Embryonic facial prominence (tissue), 1 donor: ENCODE data around the gene AKAP7.
"Not testable (repeated sequence)": the region's sequence is repeated elsewhere in the genome, so short reads cannot be mapped to it uniquely, and the experiment has no call there.

Experiments
- DNase-seq: peaks from one replicate; pipeline ENCODE4 v3.0.0-alpha.2; 2016; ENCODE audit errors: extremely low spot score

Gene AKAP7

DNA sequence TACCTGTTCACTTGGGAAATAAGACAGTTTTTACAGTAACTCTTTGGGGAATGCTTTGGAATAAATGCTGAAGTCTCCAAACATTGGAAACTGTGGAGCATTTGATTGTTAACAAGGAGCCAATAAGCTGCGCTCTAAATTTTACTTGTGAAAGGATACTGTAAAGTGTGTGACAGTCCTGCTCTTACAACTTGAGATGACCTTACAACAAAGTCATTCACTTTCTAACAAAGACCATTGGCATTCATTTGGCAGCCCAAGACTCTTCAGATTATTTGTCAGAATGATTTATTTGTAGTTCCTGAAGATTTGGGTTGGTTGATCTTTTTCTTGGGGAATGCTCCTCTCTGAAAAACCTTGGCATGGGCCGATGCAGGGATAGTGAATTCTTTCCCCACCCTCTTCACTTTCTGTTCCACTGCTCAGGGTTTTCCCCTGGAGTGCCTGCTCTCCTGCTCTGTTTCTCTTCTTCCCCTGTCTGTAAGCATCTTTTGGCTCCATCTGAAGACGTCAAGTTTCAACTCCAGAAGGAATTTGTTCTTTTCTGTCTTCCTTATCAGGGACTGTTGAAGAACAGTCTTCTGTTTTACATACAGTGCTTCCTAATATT lies 116.4 kb downstream of the AKAP7 start:
- DNase-seq = no peak

DNA sequence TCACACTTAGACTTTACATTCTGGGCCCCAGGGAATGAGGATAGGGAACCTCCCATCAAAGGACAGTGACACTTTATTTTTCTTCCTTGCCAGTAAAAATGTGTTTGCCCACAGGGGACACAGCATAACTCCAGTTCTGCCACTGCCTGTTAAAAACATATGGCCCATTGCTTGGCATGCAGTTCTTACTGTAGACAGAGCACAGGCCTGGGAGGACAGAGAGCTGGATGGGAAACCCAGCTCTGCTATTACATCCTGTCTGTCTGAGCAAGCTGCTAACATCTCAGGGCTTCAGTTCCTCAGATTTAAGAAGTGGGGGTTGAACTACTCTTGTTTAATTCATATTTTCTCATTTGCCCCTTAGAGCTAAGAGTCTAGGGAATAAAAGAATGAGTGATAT lies 120.2 kb downstream of the AKAP7 start:
- no peak for DNase-seq

DNA sequence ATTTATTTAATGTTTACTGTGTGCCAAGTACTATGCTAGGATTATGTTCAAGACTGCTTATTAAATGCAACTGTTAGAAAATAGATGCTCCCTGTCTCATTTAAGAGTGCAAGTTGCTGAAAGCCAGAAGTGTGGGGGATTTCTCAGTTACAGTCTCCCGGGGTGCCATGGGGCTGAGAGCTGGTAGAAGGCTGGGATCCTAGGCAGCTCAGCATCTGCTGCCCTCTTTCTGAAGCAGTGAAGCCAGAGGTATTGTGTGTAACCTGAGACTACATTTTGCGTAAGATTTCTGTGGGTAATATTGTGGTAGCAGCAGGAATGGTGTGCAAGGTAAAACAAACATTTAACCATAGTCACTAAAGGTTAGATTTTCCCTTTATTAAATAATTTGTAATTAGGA lies 120.6 kb downstream of the AKAP7 start:
- DNase-seq = no peak

DNA sequence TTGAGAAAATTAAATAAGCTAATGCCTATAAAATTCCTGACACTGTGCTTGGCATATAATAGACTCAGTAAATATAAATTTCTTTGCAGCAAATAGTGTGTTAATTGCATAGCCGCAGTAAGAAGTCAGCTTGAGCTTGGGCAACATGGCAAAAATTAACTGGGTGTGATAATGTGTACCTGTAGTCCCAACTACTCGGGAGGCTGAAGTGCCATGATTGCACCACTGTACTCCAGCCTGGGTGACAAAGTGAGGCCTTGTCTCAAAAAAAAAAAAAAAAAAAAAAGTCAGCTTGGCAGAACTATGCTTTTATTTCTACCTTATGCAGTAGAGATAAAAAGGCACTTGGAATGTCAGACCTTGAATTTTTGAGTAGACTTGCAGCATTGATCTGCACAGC lies 121.8 kb downstream of the AKAP7 start:
- DNase-seq = no peak

GRCh38 chr6:131258010-131258652 lies 122.9 kb downstream of the AKAP7 start:
- no peak for DNase-seq

DNA sequence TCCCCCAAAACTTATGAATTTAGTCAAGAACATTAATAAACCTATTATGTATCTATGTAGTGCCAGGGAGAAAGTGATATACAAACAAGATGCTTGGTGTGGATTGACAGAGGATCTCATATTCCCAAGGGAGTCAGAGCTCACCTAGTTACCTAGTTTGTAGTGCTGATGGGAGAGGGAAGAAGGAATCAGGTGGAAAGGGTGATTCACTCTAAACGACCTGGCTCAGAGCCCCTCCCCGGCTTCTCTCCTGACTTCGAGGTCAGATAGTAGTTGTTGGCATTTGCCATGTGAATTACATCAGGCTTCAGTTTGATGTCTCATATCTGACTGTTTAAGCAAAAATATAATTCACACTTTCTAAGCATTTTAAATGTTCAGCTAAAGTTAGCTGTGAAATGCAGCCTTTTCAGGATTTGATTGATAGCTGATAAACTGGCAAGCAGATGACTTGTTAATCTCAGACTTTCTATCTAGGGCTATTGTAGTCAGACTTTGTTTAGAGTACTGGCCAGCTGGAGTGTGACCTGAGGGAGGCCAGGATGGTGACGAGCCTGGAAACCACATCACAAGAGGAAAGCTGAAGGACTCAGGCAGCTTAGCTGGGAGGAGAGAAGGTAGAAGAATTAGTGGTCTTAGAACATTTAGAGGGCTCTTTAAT lies 123.7 kb downstream of the AKAP7 start:
- no peak for DNase-seq

GRCh38 chr6:131260960-131261359 lies 125.7 kb downstream of the AKAP7 start:
- not testable (repeated sequence) for DNase-seq

GRCh38 chr6:131262060-131262459 lies 126.8 kb downstream of the AKAP7 start:
- DNase-seq = no peak

GRCh38 chr6:131265939-131266338 lies 130.7 kb downstream of the AKAP7 start:
- DNase-seq = no peak

- DNase-seq = no peak
These were observed 133.0 kb downstream of the AKAP7 start for GRCh38 chr6:131268303-131268702.

GRCh38 chr6:131269565-131270391 lies 134.5 kb downstream of the AKAP7 start:
- DNase-seq = no peak

DNA sequence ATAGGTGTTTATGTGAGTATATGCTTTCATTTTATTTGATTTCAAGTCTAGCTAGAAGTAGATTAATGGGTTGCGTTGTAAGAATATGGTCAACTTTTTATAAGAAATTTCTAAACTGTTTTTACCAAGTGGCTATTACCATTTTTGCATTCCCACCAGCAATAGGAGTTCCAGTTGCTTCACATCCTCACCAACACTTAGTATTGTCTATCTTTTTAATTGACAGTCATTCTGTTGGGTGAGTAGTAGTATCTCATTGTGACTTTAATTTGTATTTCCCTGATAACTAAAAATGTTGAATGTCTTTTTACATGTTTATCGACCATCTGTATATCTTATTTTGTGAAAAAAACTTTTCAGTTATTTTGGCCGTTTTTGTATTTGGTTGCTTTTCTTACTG lies 135.3 kb downstream of the AKAP7 start:
- no peak for DNase-seq

GRCh38 chr6:131275273-131275672 lies 140.0 kb downstream of the AKAP7 start:
- no peak for DNase-seq

DNA sequence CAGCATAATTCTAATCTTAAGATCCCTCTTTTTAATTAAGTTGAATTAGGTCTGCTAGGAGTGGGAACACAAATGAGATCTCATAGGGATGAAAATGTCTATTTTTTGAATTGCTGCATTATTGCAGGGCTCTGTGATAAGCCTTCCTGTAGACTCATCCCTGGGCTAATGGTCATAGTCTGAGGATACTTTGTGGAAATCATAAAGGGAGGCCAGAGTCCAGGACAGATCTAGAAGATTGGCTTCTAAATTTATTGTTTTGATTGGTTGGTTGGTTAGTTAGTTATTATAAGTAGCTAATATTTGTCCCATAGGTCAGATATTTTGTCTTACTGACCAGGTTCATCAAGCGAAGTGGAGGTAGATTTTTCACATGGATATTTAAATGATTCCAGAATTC lies 142.3 kb downstream of the AKAP7 start:
- DNase-seq = no peak

- no peak for DNase-seq
These were observed 146.4 kb downstream of the AKAP7 start for GRCh38 chr6:131281471-131282270.

DNA sequence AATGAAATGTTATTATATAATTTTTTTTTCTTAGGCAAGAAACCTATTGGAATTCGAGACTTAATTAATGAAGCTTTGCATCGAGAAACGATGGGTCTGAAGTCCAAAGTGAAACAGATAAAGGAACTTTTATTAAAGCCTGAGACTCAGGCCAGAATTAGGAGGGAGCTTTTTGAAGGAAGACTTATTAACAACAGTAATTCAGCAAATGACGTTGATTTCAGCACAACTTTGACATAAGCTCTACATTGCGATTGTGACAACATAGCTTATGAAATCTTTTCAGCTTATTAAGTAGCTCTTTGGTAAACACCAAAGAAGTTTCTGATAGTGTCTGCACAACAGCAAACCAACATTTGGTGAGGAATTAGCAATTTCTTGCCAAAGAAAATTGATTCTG lies 147.1 kb downstream of the AKAP7 start:
- DNase-seq = no peak

- DNase-seq = no peak
These were observed 148.4 kb downstream of the AKAP7 start for GRCh38 chr6:131283466-131284175.

DNA sequence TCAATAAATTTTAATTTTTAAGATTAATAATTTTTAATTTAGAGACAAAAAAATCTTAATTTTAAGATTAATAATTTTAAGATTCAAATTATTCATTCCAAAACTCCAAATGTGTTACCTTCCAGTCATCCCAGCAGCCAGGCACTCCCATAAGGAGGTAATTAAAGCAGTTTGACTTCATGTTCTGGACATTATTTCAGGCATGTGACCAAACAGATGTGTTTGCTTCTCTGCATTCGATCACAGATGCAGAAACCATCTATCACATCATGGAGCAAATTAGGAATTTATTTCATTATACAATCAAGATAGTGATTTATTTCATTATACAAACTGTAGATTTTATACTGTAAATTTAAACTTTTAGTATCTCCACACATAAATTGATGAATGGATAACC lies 150.3 kb downstream of the AKAP7 start:
- DNase-seq = no peak

DNA sequence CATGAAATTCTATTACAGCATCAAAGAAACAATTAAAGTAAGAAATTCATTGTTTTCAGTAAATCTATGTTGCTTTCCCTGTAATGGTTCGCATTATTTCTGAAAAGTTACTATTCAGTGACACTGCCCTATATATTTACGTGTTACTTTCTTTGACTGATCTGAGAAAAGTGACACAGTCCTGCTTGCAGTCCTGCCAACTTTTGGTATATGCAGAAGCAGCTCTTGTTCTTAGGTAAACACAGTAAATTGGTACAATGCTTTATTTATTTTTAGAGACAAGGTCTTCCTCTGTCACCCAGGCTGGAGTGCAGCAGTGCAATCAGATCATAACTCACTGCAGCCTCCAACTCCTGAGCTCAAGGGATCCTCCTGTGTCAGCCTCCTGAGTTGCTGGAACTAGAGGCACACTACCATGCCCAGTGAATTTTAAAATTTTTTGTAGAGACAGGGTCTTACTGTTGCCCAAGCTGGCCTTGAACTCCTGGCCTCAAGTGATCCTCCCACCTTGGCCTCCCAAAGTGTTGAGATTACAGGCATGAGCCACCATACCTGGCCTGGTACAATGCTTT lies 151.3 kb downstream of the AKAP7 start:
- DNase-seq = no peak

GRCh38 chr6:131288214-131288613 lies 152.9 kb downstream of the AKAP7 start:
- DNase-seq = no peak

DNA sequence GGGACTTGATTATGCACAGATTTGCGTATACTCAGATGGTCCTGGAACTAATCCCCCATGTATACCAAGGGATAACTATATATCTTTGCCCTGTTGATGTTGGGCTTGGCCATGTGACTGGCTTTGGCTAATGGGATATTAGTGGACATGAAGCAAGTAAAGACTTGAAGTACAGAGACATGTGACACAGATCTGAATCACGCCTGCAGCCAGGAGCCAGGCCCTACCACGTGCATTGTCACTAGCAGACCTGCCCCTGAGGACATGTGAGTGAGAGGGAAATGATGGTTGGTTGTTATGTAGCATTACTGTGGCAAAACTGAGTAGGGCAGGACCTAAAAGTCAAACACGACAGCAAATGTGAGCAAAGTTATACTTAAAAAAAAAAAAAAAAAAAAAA lies 155.7 kb downstream of the AKAP7 start:
- no peak for DNase-seq
